CD4-positive, alpha-beta T cell (primary cell): ENCODE data around the gene ANKFN1. TPM values are rescaled to one million over a fixed set of nuclear protein-coding genes. Genes with fewer than 3 reads are reported as not detected.

Experiments used
- ATAC-seq: fragments of 200-7000 bp; cut with Tn5 transposase; one replicate; pipeline ENCODE4 v1.10.0; 2022; ENCODE audit warnings: mild to moderate bottlenecking; ENCODE audit not compliant: poor library complexity
- CTCF ChIA-PET: fragments of 350-600 bp; sonication (Branson Sonifier 250); formaldehyde crosslinking; loops from one replicate; lab custom pipeline; 2021; ENCODE audit warnings: antibody characterized with exemption, inconsistent platforms; lab: Charles Lee
- POLR2A ChIA-PET: fragments of 350-600 bp; sonication (Branson Sonifier 250); formaldehyde crosslinking; loops from one replicate; lab custom pipeline; 2021; ENCODE audit warnings: antibody characterized with exemption, inconsistent platforms; lab: Charles Lee
- DNase-seq, 14 experiments: peaks; one replicate each; pipeline ENCODE4 v3.0.0-alpha.2; 2013 to 2020; ENCODE audit warnings: mixed read lengths in 2 of 14
- H3K27ac ChIP-seq, 2 donors: one replicate each; pipeline versions ENCODE4 v1.5.1 to v1.7.0; 2013; ENCODE audit warnings: low read length in 2 of 2, low read depth in 1 of 2, mild to moderate bottlenecking in 1 of 2
- H3K27me3 ChIP-seq, 2 experiments: 1 replicate in 1 of 2; 2 replicates in 1 of 2; pipeline versions ENCODE4 v1.6.1 to v1.7.0; 2013; ENCODE audit warnings: low read length in 2 of 2, control low read depth in 1 of 2, mild to moderate bottlenecking in 1 of 2, moderate library complexity in 1 of 2; ENCODE audit not compliant: insufficient read depth in 2 of 2, control insufficient read depth in 1 of 2
- H3K36me3 ChIP-seq: one replicate; pipeline ENCODE4 v1.6.1; 2013; ENCODE audit warnings: low read length, control low read depth; ENCODE audit not compliant: insufficient read depth
- H3K4me1 ChIP-seq: one replicate; pipeline ENCODE4 v1.6.1; 2013; ENCODE audit warnings: low read length, control low read depth; ENCODE audit not compliant: insufficient read depth
- H3K4me3 ChIP-seq: one replicate; pipeline ENCODE4 v1.5.1; 2013; ENCODE audit warnings: mild to moderate bottlenecking, low read length, moderate library complexity
- H3K9me3 ChIP-seq, 2 experiments: 1 replicate in 1 of 2; 2 replicates in 1 of 2; pipeline versions ENCODE4 v1.6.1 to v1.7.0; 2013; ENCODE audit warnings: low read length in 2 of 2, mild to moderate bottlenecking in 2 of 2, control low read depth in 1 of 2, moderate library complexity in 1 of 2; ENCODE audit not compliant: control insufficient read depth in 1 of 2, insufficient read depth in 1 of 2
- H3K27ac Mint-ChIP-seq: one replicate; pipeline ENCODE4 v1.8.0; 2020; ENCODE audit warnings: mixed read lengths
- H3K27me3 Mint-ChIP-seq: one replicate; pipeline ENCODE4 v1.8.0; 2021; ENCODE audit warnings: mixed read lengths
- H3K36me3 Mint-ChIP-seq: one replicate; pipeline ENCODE4 v1.8.0; 2021; ENCODE audit warnings: low read depth, mixed read lengths
- H3K4me1 Mint-ChIP-seq: one replicate; pipeline ENCODE4 v1.8.0; 2021; ENCODE audit warnings: low read depth, mixed read lengths
- H3K4me3 Mint-ChIP-seq: one replicate; pipeline ENCODE4 v1.8.0; 2020; ENCODE audit warnings: mild to moderate bottlenecking, mixed read lengths
- H3K9me3 Mint-ChIP-seq: one replicate; pipeline ENCODE4 v1.8.0; 2020; ENCODE audit warnings: mixed read lengths
- intact Hi-C, 2 experiments: fragments of 100-400 bp; cut with DNase I in 1 of 2; cut with micrococcal nuclease in 1 of 2; formaldehyde crosslinking; loops; one replicate each; pipeline versions ENCODE4 v1.15.1 to v1.9.0; 2023 to 2025; cut with DNase I, micrococcal nuclease
- total RNA-seq, 174 experiments: library from RNA in 2 of 174; stranded (reverse) in 2 of 174; gene quantifications; one replicate each; pipeline ENCODE4 v1.2.3 and lab custom pipeline; 2021 to 2026
- TF ChIP-seq, protein P1 (sequence below): fragments of 200-600 bp; IDR thresholded peaks from one replicate; pipeline ENCODE4 v1.8.0; 2022; ENCODE audit warnings: antibody characterized with exemption, mild to moderate bottlenecking

The ANKFN1 gene
- total RNA-seq, 2 experiments from 2014 or later = not detected

DNA sequence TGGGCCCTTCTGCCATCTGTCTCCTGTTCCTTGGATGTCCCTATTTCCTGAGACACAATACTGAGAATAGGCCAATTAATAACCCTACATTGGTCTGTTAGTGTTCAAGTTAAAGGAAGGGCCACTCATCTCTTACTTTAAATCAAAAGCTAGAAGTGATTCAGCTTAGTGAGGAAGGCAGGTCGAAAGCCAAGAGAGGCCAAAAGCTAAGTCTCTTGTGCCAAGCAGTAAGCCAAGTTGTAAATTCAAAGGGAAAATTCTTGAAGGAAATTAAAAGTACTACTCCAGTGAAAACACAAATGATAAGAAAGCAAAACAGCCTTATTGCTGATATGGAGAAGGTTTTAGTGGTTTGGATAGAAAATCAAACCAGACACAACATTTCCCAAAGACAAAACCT lies 28.8 kb downstream of the ANKFN1 start:
- Histone ChIP-seq H3K9me3 (no peaks in the 10 kb centered on the region), H3K4me1 (no peaks in the 10 kb centered on the region), H3K36me3 (no peaks in the 10 kb centered on the region), H3K27ac (no peak overlapping the region), H3K4me3 (no peak overlapping the region), H3K27me3 (no peaks in the 10 kb centered on the region)
- ChIA-PET POLR2A (no interaction called here), CTCF (no interaction called here)
- H3K27me3 Mint-ChIP-seq = peaks cover 5% of the 10 kb centered on the region
- no peak overlapping the region for H3K4me3 Mint-ChIP-seq
- ATAC-seq (no peak), DNase-seq (no peak)
- H3K36me3 Mint-ChIP-seq = no peaks in the 10 kb centered on the region
- intact Hi-C loops = no loop called here
- no peaks in the 10 kb centered on the region for H3K4me1 Mint-ChIP-seq
- no peak overlapping the region for H3K27ac Mint-ChIP-seq
- no peaks in the 10 kb centered on the region for H3K9me3 Mint-ChIP-seq
- TF ChIP-seq, protein P1, sequence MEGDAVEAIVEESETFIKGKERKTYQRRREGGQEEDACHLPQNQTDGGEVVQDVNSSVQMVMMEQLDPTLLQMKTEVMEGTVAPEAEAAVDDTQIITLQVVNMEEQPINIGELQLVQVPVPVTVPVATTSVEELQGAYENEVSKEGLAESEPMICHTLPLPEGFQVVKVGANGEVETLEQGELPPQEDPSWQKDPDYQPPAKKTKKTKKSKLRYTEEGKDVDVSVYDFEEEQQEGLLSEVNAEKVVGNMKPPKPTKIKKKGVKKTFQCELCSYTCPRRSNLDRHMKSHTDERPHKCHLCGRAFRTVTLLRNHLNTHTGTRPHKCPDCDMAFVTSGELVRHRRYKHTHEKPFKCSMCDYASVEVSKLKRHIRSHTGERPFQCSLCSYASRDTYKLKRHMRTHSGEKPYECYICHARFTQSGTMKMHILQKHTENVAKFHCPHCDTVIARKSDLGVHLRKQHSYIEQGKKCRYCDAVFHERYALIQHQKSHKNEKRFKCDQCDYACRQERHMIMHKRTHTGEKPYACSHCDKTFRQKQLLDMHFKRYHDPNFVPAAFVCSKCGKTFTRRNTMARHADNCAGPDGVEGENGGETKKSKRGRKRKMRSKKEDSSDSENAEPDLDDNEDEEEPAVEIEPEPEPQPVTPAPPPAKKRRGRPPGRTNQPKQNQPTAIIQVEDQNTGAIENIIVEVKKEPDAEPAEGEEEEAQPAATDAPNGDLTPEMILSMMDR = no peak

- Histone ChIP-seq H3K4me3 (no peak overlapping the region), H3K27me3 (peaks cover 0 to 2% of the 10 kb centered on the region in 2 experiments), H3K9me3 (peaks cover 0 to 4% of the 10 kb centered on the region in 2 experiments), H3K4me1 (no peaks in the 10 kb centered on the region), H3K36me3 (no peaks in the 10 kb centered on the region), H3K27ac (no peak overlapping the region)
- intact Hi-C loops = no loop called here
- Mint-ChIP-seq H3K9me3 (no peaks in the 10 kb centered on the region), H3K4me1 (no peaks in the 10 kb centered on the region), H3K4me3 (no peak overlapping the region), H3K27ac (no peak overlapping the region), H3K27me3 (peaks cover 5% of the 10 kb centered on the region), H3K36me3 (no peaks in the 10 kb centered on the region)
- ChIA-PET POLR2A (no interaction called here), CTCF (no interaction called here)
- TF ChIP-seq, protein P1 = no peak
- no peak for ATAC-seq
- DNase-seq = no peak
Observed at GRCh38 chr17:56184650-56185049, 31.4 kb downstream of the ANKFN1 start.

- Histone ChIP-seq H3K4me3 (no peak overlapping the region), H3K4me1 (no peaks in the 10 kb centered on the region), H3K36me3 (no peaks in the 10 kb centered on the region), H3K27me3 (peaks cover 0 to 2% of the 10 kb centered on the region in 2 experiments), H3K9me3 (peaks cover 0 to 4% of the 10 kb centered on the region in 2 experiments), H3K27ac (no peak overlapping the region)
- TF ChIP-seq, protein P1 = no peak
- Mint-ChIP-seq H3K4me1 (no peaks in the 10 kb centered on the region), H3K27ac (no peak overlapping the region), H3K36me3 (no peaks in the 10 kb centered on the region), H3K9me3 (no peaks in the 10 kb centered on the region), H3K4me3 (no peak overlapping the region), H3K27me3 (peaks cover 5% of the 10 kb centered on the region)
- intact Hi-C loops = no loop called here
- POLR2A ChIA-PET = no interaction called here
- ATAC-seq (no peak), DNase-seq (no peak)
- CTCF ChIA-PET = no interaction called here
Observed at GRCh38 chr17:56185491-56186221, 32.4 kb downstream of the ANKFN1 start.
